Activated CD4-positive, alpha-beta T cell treated with anti-CD3 and anti-CD28 coated beads for 24 hours (primary cell): Measurements from ENCODE around the gene ERCC8.
A peak's percentile ranks its signal among the peaks of the same experiment; 100 is the strongest.
"Not testable (repeated sequence)": the region's sequence is repeated elsewhere in the genome, so short reads cannot be mapped to it uniquely, and the experiment has no call there.

Experiments used
- DNase-seq, 2 donors: peaks; one replicate each; pipeline ENCODE4 v3.0.0-alpha.2; 2020; ENCODE audit warnings: low read depth in 2 of 2

ERCC8 gene

GRCh38 chr5:60944904-60945812, at the start of gene ERCC8, which contains the start of gene NDUFAF2:
TSS of gene ERCC8 (minus strand) at chr5:60945070. CDS start at chr5:60945008, 62 bp downstream.
TSS of gene NDUFAF2 (plus strand) at chr5:60945205. CDS start at chr5:60945256, 51 bp downstream.
- DNase-seq: peak; percentile 72 to 75

GRCh38 chr5:60993875-60994571, 49.2 kb upstream of the ERCC8 start:
- DNase-seq: no peak

GRCh38 chr5:60993425-60993824, 48.6 kb upstream of the ERCC8 start:
- no peak for DNase-seq

GRCh38 chr5:60992871-60993270, 48.0 kb upstream of the ERCC8 start:
- DNase-seq: no peak

- no peak for DNase-seq
Observed at GRCh38 chr5:60989790-60990189, 44.9 kb upstream of the ERCC8 start.

- DNase-seq: not testable (repeated sequence)
Observed at GRCh38 chr5:60982127-60982526, 37.3 kb upstream of the ERCC8 start.

GRCh38 chr5:60980511-60980910, 35.6 kb upstream of the ERCC8 start:
- no peak for DNase-seq

GRCh38 chr5:60978968-60979367, 34.1 kb upstream of the ERCC8 start:
- no peak for DNase-seq

- DNase-seq: no peak
Observed at GRCh38 chr5:60977956-60978737, 33.3 kb upstream of the ERCC8 start.

- peak; percentile 17 to 46 for DNase-seq
Observed at GRCh38 chr5:60972231-60972630, 27.4 kb upstream of the ERCC8 start.

- DNase-seq: no peak
Observed at GRCh38 chr5:60961685-60962084, 16.8 kb upstream of the ERCC8 start.

- DNase-seq: no peak
Observed at GRCh38 chr5:60960591-60960990, 15.7 kb upstream of the ERCC8 start.

GRCh38 chr5:60959156-60959555, 14.3 kb upstream of the ERCC8 start:
- DNase-seq: no peak

- DNase-seq: no peak
Observed at GRCh38 chr5:60958712-60959111, 13.8 kb upstream of the ERCC8 start.

GRCh38 chr5:60958088-60958487, 13.2 kb upstream of the ERCC8 start:
- DNase-seq: no peak

GRCh38 chr5:60955239-60955638, 10.4 kb upstream of the ERCC8 start:
- DNase-seq: no peak

- no peak for DNase-seq
Observed at GRCh38 chr5:60948738-60949137, 3.9 kb upstream of the ERCC8 start.

- no peak for DNase-seq
Observed at GRCh38 chr5:60945813-60946187, 930 bp upstream of the ERCC8 start.

- no peak for DNase-seq
Observed at GRCh38 chr5:60943624-60944023, 1.2 kb downstream of the ERCC8 start.

- no peak for DNase-seq
Observed at GRCh38 chr5:60929024-60929423, 15.8 kb downstream of the ERCC8 start.

GRCh38 chr5:60927450-60927849, 17.4 kb downstream of the ERCC8 start:
- no peak for DNase-seq

GRCh38 chr5:60918466-60918865, 26.4 kb downstream of the ERCC8 start:
- DNase-seq: no peak
